Measurements from ENCODE around the gene AREL1.

AREL1 gene

DNA sequence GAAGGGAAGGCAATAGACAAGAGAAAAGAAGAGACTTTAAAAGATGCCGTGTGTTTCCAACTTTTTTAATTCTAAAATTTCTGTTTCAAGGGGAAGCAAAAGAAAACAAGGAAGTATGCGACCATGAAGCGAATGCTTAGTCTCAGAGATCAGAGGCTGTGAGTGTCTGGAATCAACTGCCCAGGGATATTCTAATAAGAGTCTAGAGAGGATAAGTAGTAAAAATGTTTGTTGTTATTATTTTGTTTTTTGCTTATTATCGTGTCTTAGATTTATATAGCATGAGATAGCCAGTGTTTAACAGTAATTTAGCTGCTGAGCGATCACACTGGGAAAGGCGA is 485 bp upstream of the AREL1 start:
- DNase-seq (ENCODE audit: low read depth): no peak
- TF ChIP-seq, protein P1, sequence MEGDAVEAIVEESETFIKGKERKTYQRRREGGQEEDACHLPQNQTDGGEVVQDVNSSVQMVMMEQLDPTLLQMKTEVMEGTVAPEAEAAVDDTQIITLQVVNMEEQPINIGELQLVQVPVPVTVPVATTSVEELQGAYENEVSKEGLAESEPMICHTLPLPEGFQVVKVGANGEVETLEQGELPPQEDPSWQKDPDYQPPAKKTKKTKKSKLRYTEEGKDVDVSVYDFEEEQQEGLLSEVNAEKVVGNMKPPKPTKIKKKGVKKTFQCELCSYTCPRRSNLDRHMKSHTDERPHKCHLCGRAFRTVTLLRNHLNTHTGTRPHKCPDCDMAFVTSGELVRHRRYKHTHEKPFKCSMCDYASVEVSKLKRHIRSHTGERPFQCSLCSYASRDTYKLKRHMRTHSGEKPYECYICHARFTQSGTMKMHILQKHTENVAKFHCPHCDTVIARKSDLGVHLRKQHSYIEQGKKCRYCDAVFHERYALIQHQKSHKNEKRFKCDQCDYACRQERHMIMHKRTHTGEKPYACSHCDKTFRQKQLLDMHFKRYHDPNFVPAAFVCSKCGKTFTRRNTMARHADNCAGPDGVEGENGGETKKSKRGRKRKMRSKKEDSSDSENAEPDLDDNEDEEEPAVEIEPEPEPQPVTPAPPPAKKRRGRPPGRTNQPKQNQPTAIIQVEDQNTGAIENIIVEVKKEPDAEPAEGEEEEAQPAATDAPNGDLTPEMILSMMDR (IDR thresholded peaks at IDR 0.05; ENCODE audit: low read depth, low read length, missing control alignments): no peak
- H3K4me3 ChIP-seq (ENCODE audit: low read depth, low read length): peak overlapping the region; percentile 91

DNA sequence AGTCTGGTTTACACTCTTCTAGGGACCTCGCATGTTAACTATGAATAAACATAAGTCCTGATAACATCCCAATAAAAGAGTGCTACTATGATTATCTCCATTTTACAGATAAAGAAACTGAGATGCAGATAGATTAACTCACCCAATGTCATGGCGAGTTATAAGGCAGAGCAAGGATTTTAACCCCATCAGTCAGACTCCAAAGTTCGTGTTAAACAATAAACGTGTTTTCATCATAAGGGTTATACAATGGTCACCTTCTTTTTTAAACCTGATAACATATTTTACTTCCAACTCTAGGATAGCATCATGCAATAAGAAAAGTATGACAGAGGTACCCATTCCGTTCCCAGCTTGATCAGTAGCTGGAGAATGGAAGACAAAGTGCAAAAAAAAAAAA is 1.2 kb downstream of the AREL1 start:
- TF ChIP-seq, protein P1 (IDR thresholded peaks at IDR 0.05; ENCODE audit: low read depth, low read length, missing control alignments): no peak
- DNase-seq (ENCODE audit: low read depth): no peak
- peak overlapping the region; percentile 91; the same call in 1 of the 2 replicates for H3K4me3 ChIP-seq (ENCODE audit: low read depth, low read length)

DNA sequence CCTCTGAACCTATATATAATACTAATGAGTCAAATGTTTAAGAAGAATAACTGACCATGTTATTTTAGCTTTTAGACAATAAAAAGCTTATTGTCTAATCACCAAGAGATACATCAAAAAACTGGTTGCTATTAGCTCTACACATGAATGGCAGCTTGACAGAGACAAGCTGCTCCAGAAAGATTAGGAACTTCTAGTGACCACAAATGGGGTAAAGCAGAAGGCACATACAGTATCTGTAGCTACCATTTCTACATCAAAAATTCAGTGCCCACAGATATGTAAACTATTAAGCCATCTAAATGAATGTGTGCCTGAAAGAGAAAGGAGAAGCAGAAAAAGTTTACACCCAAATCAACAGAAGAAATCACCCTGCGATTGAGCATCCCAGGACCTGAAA is 2.4 kb downstream of the AREL1 start:
- no peak for DNase-seq (ENCODE audit: low read depth)
- H3K4me3 ChIP-seq (ENCODE audit: low read depth, low read length): no peak overlapping the region
- TF ChIP-seq, protein P1 (IDR thresholded peaks at IDR 0.05; ENCODE audit: low read depth, low read length, missing control alignments): no peak

DNA sequence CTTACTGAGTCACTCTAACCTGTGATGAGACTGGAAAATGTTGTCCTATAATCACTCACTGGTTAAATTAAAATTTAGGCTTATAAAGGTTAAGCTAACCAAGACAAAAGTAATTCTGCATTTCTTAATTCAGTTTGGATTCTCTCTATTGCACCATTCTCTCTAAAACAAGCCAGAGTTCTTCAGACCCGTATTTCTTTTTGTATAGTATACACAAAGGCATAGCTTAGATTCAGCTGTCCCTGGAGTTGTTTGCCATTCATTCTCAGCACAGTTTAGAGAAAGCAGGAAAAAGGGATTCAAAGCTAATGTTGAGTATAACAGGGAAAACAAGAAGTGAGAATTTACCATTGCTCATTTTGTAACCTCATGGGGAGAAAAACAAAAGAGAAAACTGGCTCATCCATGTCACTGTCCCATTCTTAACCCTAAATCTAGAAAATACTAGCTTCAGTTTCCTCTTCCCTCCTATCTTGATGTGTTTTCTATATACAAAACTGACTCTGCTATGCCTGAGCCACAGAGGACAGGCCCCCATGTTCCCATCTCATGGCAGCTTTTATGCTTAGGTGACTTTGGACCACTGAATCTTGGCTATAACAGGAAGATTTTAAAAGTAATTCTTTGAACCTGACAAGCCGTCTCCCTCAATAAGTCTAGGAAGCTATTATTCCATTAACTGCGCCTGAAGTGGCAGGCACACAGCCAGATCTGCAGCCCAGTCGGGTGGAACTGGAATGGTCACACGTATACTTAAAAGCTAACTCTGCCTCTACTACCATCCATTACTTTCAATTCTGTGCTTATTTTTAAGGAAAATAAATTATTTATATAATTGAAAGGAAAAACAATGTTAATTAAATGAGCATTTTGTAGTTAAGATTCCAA is 7.0 kb downstream of the AREL1 start:
- H3K4me3 ChIP-seq (ENCODE audit: low read depth, low read length): no peak overlapping the region
- no peak for DNase-seq (ENCODE audit: low read depth)
- TF ChIP-seq, protein P1 (IDR thresholded peaks at IDR 0.05; ENCODE audit: low read depth, low read length, missing control alignments): no peak

DNA sequence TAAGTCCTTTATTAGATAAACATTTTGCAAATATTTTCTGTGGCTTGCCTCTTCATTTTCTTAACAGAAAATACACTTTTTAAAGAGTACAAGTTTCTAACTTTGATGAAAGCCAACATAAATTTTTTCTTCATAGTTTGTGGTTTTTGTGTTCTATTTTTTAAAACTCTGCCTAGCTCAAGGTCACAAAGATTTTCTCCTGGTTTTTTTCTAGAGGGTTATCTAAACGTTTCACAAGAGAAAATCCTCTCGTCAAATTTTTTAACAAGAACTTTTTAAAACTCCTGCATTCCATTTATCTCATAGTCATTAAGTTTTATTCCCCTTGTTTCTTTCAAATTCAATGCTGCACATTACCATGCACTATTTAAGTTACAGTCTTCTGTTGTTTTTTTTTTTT is 8.2 kb downstream of the AREL1 start:
- TF ChIP-seq, protein P1 (IDR thresholded peaks at IDR 0.05; ENCODE audit: low read depth, low read length, missing control alignments): no peak
- H3K4me3 ChIP-seq (ENCODE audit: low read depth, low read length): no peak overlapping the region
- no peak for DNase-seq (ENCODE audit: low read depth)

DNA sequence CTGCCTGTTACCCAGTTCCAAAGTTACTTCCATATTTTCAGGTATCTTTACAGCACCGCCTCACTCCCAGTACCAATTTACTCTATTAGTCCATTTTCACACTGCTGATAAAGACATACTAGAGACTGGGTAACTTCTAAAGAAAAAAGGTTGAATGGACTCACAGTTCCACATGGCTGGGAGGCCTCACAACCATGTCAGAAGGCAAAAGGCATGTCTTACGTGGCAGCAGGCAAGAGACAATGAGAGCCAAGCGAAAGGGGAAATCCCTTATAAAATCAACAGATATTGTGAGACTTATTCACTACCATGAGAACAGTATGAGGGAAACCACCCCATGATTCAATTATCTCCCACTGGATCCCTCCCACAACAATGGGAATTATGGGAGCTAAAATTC is 9.8 kb downstream of the AREL1 start:
- H3K4me3 ChIP-seq (ENCODE audit: low read depth, low read length): no peak overlapping the region
- DNase-seq (ENCODE audit: low read depth): no peak
- TF ChIP-seq, protein P1 (IDR thresholded peaks at IDR 0.05; ENCODE audit: low read depth, low read length, missing control alignments): no peak

DNA sequence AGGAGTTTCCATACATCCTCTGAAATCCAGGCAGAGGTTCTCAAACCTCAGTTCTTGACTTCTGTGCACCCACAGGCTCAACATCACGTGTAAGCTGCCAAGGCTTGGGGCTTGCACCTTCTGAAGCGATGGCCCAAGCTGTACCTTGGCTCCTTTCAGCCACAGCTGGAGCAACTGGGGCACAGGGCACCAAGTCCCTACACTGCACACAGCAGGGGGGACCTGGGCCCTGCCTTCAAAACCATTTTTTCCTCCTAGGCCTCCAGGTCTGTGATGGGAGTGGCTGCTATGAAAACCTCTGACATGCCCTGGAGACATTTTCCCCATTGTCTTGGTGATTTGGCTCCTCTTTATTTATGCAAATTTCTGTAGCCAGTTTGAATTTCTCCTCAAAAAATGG is 10.6 kb downstream of the AREL1 start:
- no peak for DNase-seq (ENCODE audit: low read depth)
- TF ChIP-seq, protein P1 (IDR thresholded peaks at IDR 0.05; ENCODE audit: low read depth, low read length, missing control alignments): no peak
- no peak overlapping the region for H3K4me3 ChIP-seq (ENCODE audit: low read depth, low read length)

Measured in GM12864 (cell line).